Measurements from ENCODE around the gene ROBO1. TPM values are rescaled to one million over a fixed set of nuclear protein-coding genes. Genes with fewer than 3 reads are reported as not detected.

ROBO1 gene
- total RNA-seq, 2 donors from 2014 or later, result not detected

DNA sequence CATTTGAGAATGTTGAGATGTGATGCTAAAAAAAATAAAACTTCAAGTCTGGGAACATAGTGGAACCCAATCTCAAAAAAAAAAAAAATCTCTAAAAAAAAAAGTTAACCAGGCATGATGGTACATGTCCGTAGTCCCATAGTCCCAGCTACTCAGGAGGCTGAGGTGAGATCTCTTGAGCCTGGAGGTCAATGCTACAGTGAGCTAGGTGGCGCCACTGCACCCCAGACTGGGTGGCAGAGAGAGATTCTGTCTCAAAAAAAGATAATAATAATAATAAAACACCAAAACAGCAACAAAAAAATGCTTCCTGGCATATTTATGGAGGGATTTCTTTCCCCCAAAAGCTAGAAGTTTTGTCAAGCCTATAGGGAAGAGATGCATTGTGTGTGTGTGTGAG, 361.6 kb downstream of the ROBO1 start:
- Mint-ChIP-seq H3K4me3 (no peak overlapping the region), H3K27ac (no peak overlapping the region), H3K4me1 (no peaks in the 10 kb centered on the region), H3K36me3 (ENCODE audit: low read depth) (no peaks in the 10 kb centered on the region), H3K27me3 (no peaks in the 10 kb centered on the region)
- H3K9me3 ChIP-seq (ENCODE audit: control insufficient read depth, low read length, poor library complexity, severe bottlenecking), result no peaks in the 10 kb centered on the region
- DNase-seq (no peak), ATAC-seq (no peak)

DNA sequence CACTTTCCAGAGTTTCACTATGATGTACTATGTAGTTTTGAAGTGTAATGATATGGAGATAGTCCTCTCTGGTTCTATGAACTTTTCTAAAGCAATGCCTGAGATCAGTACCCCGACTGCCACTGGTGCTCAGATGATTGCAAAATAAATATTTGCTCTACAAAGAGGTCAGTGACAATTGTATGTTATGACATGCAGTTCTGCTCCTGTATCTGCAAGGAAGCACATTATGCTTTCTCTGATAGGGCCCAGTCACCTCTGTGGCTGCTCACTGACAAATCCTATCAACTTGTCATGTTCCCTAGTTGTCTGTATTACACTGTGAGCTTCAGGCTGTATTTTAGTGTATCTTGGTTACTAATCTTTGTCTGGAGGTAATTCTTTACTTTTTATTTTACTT, 362.6 kb downstream of the ROBO1 start:
- Mint-ChIP-seq H3K27me3 (no peaks in the 10 kb centered on the region), H3K36me3 (ENCODE audit: low read depth) (no peaks in the 10 kb centered on the region), H3K4me1 (no peaks in the 10 kb centered on the region), H3K27ac (no peak overlapping the region), H3K4me3 (no peak overlapping the region)
- no peaks in the 10 kb centered on the region for H3K9me3 ChIP-seq (ENCODE audit: control insufficient read depth, low read length, poor library complexity, severe bottlenecking)
- DNase-seq (no peak), ATAC-seq (no peak)

DNA sequence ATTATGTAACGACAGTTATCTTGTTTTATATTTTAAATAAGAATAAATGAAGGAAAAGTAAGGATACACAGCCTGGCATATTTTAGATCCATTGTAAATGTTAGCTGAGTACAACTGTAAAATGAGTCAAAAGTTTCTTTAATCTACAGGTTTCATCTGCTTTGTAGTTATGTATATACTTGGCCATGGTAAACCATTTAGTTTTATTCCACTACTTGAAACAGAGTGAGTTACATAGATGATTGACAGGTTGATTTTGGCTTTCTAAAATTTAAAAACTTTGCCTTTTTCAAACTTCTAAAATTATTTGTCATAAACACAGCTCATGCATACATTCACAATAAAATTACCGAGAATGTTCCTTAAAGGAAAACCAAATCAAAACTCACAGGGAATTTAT, 371.2 kb downstream of the ROBO1 start:
- ATAC-seq (no peak), DNase-seq (no peak)
- Mint-ChIP-seq H3K27me3 (no peaks in the 10 kb centered on the region), H3K27ac (no peak overlapping the region), H3K4me3 (no peak overlapping the region), H3K36me3 (ENCODE audit: low read depth) (no peaks in the 10 kb centered on the region), H3K4me1 (no peaks in the 10 kb centered on the region)
- H3K9me3 ChIP-seq (ENCODE audit: control insufficient read depth, low read length, poor library complexity, severe bottlenecking), result no peaks in the 10 kb centered on the region

DNA sequence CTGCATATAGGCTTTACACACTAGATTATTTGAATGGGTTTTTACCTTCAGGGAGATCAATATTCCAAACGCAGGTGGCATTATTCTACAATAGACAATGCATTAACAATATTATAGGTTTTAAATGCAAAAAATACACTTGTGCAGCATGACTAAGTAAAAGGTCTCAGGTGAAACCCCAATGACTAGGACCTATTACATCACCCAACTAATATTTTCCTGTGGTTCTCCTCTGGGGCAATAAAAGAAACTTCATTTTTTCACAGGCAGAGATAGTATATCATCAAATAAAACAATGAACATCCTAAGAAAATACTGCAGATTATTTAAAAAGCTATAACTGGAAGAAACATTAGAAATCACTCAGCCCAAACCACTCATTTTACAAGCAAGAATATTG, 375.3 kb downstream of the ROBO1 start:
- ATAC-seq, result no peak
- H3K4me1 Mint-ChIP-seq, result no peaks in the 10 kb centered on the region
- H3K36me3 Mint-ChIP-seq (ENCODE audit: low read depth), result no peaks in the 10 kb centered on the region
- no peak overlapping the region for H3K27ac Mint-ChIP-seq
- no peaks in the 10 kb centered on the region for H3K9me3 ChIP-seq (ENCODE audit: control insufficient read depth, low read length, poor library complexity, severe bottlenecking)
- DNase-seq, result no peak
- H3K4me3 Mint-ChIP-seq, result no peak overlapping the region
- no peaks in the 10 kb centered on the region for H3K27me3 Mint-ChIP-seq

DNA sequence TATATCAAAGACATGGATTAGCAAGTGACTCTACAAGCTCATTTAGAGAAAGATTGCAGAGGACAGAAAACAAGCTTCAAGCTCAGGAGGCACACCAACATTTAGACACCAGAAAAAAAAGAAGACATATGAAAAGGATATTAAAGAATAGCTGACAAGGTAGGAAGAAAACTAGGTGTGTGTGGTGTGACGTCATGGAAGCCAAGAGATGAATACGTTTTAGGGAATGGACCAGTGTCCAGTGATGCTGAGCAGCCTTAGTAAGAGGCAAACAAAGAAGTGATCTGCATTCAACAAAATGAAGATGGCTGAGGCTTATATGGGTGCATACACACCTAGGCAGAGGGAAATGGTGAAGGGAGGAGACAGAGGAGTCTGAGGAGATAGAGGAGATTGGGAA, 377.4 kb downstream of the ROBO1 start:
- no peaks in the 10 kb centered on the region for H3K36me3 Mint-ChIP-seq (ENCODE audit: low read depth)
- no peak for DNase-seq
- no peaks in the 10 kb centered on the region for H3K4me1 Mint-ChIP-seq
- no peak overlapping the region for H3K27ac Mint-ChIP-seq
- H3K27me3 Mint-ChIP-seq, result no peaks in the 10 kb centered on the region
- ATAC-seq, result no peak
- no peaks in the 10 kb centered on the region for H3K9me3 ChIP-seq (ENCODE audit: control insufficient read depth, low read length, poor library complexity, severe bottlenecking)
- no peak overlapping the region for H3K4me3 Mint-ChIP-seq

DNA sequence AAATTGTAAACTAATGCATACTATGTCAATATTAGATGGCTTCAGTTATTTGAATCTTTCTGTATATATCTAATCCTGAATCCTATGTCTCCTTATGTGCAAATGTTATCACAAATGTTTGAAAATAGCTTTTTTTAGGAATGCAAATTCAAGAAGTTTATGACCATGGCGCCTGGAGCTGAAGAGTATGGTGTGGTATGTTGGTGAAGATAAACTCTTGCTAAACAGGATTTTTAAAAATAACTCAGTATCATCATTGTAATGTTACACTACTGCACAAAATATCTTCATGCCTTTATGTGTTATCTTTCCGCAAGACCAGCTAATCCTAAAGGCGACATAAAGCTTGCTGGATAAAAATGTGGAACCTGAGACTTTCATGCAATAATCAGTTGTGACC, 382.6 kb downstream of the ROBO1 start:
- no peaks in the 10 kb centered on the region for H3K9me3 ChIP-seq (ENCODE audit: control insufficient read depth, low read length, poor library complexity, severe bottlenecking)
- Mint-ChIP-seq H3K27me3 (no peaks in the 10 kb centered on the region), H3K4me1 (no peaks in the 10 kb centered on the region), H3K36me3 (ENCODE audit: low read depth) (no peaks in the 10 kb centered on the region), H3K27ac (no peak overlapping the region), H3K4me3 (no peak overlapping the region)
- ATAC-seq (no peak), DNase-seq (no peak)

DNA sequence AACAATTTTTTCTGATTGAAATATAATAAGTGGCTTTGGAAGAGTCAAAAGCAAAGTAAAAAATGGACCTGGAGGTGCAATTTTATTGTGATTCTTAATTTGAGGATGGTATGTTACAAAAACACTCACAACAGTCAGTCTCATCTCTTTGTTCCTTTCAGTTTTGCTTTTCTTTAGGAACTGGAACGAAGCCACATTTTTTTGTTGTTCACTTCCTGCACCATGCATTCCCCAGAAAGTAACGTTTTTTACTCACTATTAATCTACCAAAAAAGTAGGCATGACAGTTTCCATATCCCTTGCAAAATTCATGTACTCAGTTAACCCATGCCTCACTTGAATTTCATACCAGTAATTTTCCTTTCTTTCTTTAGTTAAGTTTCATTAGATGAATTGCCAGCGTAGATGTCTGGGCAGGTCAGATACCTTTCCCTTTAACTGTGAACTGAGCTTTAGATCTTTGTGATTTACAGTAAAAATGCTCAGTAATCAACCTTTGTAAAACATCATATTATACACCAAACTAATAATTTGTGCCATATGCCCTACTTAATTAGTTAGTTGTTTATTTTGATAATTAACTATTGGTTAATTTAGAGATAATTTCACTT, 384.3 kb downstream of the ROBO1 start:
- Mint-ChIP-seq H3K36me3 (ENCODE audit: low read depth) (no peaks in the 10 kb centered on the region), H3K4me3 (no peak overlapping the region), H3K27me3 (no peaks in the 10 kb centered on the region), H3K4me1 (no peaks in the 10 kb centered on the region), H3K27ac (no peak overlapping the region)
- no peak for DNase-seq
- ATAC-seq, result no peak
- no peaks in the 10 kb centered on the region for H3K9me3 ChIP-seq (ENCODE audit: control insufficient read depth, low read length, poor library complexity, severe bottlenecking)

DNA sequence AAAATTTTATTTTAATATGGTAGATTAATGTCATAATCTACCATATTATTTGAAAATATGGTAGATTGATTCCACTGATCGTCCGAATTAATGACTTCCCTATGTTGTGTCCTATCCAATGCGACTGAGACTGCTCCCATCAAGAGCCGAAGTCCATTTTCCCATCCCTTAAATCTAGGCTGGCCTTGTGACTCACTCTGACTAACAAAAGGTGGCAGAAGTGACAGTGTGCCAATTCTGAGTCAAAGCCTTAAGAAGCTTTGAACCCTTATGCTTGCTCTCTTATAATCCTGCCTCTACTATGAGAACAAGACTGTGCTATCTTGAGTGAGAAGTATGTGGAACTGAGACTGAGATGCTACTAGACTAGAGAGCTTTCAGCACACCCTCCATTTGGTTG, 387.2 kb downstream of the ROBO1 start:
- Mint-ChIP-seq H3K4me3 (no peak overlapping the region), H3K27me3 (no peaks in the 10 kb centered on the region), H3K4me1 (no peaks in the 10 kb centered on the region), H3K36me3 (ENCODE audit: low read depth) (no peaks in the 10 kb centered on the region), H3K27ac (no peak overlapping the region)
- no peak for DNase-seq
- H3K9me3 ChIP-seq (ENCODE audit: control insufficient read depth, low read length, poor library complexity, severe bottlenecking), result no peaks in the 10 kb centered on the region
- no peak for ATAC-seq

DNA sequence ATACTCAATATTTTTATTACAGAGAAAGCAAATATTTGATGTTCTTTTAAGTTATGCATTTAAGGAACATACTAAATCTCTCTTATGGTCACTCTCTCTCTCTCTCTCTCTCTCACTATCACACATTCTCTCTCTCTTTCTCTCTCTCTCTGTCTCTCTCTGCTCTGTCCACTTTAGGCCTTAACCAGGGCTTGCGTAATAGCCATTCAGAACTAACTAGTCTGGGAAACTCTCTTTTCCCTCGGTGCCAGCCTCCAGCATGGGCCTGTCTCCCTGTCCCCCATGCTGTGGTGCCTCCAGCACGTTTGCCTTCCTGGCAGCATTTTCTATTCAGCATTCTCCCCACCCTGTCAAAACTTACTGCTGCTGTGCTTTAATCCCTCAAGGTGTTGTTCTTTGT, 389.7 kb downstream of the ROBO1 start:
- DNase-seq (no peak), ATAC-seq (no peak)
- Mint-ChIP-seq H3K4me1 (no peaks in the 10 kb centered on the region), H3K27me3 (no peaks in the 10 kb centered on the region), H3K36me3 (ENCODE audit: low read depth) (no peaks in the 10 kb centered on the region), H3K27ac (no peak overlapping the region), H3K4me3 (no peak overlapping the region)
- H3K9me3 ChIP-seq (ENCODE audit: control insufficient read depth, low read length, poor library complexity, severe bottlenecking), result no peaks in the 10 kb centered on the region

DNA sequence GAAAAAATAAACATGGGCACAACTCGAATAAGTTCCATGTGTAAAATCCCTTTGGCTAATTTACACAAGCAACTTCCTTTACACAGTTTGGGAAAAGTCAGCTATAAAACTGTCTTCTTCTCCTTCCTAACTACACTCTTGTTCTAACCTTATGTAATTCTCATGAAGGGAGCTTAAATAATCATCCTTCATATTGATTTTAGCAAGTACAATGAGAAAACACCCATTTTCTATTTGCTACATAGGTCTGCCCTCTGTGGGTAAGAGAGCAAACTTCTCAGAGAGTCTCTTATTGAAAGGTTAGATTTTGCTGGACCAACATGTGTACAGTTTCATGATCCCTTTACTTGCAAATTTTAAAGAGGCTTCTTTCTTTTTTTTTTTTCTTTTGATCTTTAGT, 398.5 kb downstream of the ROBO1 start:
- DNase-seq, result no peak
- no peaks in the 10 kb centered on the region for H3K36me3 Mint-ChIP-seq (ENCODE audit: low read depth)
- no peaks in the 10 kb centered on the region for H3K27me3 Mint-ChIP-seq

DNA sequence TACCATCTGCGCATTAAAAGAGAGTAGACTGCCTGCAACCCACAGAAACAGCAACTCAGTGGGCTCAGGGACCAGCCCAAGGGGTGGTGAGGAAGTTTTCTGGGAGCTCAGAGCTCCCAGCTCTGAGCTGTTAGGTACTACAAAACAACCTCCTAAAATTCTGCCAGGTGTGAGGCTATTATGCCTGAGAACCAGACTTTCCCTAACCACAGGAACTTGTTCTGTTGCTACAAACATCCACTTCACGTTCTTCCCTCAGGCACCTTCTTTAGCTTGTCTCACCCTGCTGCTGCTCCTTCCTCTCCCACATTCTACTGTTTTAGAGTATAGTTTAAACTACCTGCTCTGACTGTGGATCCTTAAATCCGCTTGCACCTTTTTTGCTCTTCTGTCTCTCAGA, 399.4 kb downstream of the ROBO1 start:
- Mint-ChIP-seq H3K27me3 (no peaks in the 10 kb centered on the region), H3K4me1 (no peaks in the 10 kb centered on the region), H3K4me3 (no peak overlapping the region), H3K36me3 (ENCODE audit: low read depth) (no peaks in the 10 kb centered on the region), H3K27ac (no peak overlapping the region)
- no peak for ATAC-seq
- no peak for DNase-seq
- H3K9me3 ChIP-seq (ENCODE audit: control insufficient read depth, low read length, poor library complexity, severe bottlenecking), result no peaks in the 10 kb centered on the region

More for the DNA sequence above, 398.5 kb downstream of the ROBO1 start:
- H3K9me3 ChIP-seq (ENCODE audit: control insufficient read depth, low read length, poor library complexity, severe bottlenecking), result no peaks in the 10 kb centered on the region
- H3K4me3 Mint-ChIP-seq, result no peak overlapping the region
- no peak overlapping the region for H3K27ac Mint-ChIP-seq
- no peaks in the 10 kb centered on the region for H3K4me1 Mint-ChIP-seq
- ATAC-seq, result no peak

DNA sequence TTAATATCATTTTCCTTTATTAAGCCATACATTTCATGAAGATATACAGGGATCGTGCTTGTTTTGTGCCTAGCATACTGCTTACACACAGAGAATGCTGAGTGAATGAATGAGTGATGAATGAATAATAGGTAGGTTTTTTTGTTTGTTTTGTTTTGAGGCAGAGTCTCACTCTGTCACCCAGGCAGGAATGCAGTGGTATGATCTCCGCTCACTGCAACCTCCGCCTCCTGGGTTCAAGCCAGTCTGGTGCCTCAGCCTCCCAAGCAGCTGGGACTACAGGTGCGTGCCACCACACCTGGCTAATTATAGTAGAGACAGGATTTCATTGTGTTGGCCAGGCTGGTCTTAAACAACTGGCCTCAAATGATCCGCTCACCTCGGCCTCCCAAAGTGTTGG, 400.0 kb downstream of the ROBO1 start:
- H3K4me3 Mint-ChIP-seq, result no peak overlapping the region
- H3K36me3 Mint-ChIP-seq (ENCODE audit: low read depth), result no peaks in the 10 kb centered on the region
- H3K27me3 Mint-ChIP-seq, result no peaks in the 10 kb centered on the region
- DNase-seq (no peak), ATAC-seq (no peak)
- H3K9me3 ChIP-seq (ENCODE audit: control insufficient read depth, low read length, poor library complexity, severe bottlenecking), result no peaks in the 10 kb centered on the region
- H3K4me1 Mint-ChIP-seq, result no peaks in the 10 kb centered on the region
- H3K27ac Mint-ChIP-seq, result no peak overlapping the region

DNA sequence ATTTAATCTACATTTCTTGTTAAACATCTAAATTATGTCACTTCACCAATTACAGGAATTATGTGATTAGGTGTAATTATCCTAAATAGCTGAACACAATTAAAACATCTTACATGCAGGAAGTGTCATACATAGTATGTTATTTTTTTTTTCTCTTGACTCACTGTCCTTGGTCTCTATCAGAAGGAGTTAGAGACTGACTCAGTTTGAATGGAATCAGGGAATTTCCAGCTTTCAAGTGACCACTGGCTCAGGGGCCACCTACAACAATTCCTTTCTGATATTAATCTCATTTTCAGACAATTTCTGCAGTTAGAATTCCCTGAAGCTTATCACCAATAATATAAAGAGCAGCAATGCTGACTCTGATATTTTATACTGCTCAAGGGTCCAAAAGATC, 400.7 kb downstream of the ROBO1 start:
- H3K9me3 ChIP-seq (ENCODE audit: control insufficient read depth, low read length, poor library complexity, severe bottlenecking), result no peaks in the 10 kb centered on the region
- Mint-ChIP-seq H3K4me1 (no peaks in the 10 kb centered on the region), H3K4me3 (no peak overlapping the region), H3K27ac (no peak overlapping the region), H3K36me3 (ENCODE audit: low read depth) (no peaks in the 10 kb centered on the region), H3K27me3 (no peaks in the 10 kb centered on the region)
- no peak for ATAC-seq
- DNase-seq, result no peak

DNA sequence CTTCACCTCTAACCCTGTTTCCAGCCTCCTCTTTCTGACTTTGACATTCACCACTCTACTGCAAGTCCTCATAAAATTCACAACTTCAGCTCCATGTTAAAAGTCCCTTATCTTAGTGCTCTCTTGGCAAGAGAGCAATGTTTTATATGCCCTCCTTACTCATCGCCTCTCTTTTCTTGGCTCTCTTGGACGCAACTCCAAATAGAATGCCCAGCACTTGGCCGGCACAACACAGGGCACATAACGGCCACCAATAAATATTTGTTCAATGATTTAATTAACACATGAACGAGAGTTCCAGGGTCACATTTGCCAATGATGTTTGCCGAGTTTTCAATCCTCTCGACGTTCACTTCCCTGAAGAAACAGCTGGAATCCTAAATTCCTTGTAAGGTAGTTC, 401.4 kb downstream of the ROBO1 start:
- ATAC-seq (no peak), DNase-seq (no peak)
- Mint-ChIP-seq H3K4me3 (no peak overlapping the region), H3K27me3 (no peaks in the 10 kb centered on the region), H3K36me3 (ENCODE audit: low read depth) (no peaks in the 10 kb centered on the region), H3K27ac (no peak overlapping the region), H3K4me1 (no peaks in the 10 kb centered on the region)
- H3K9me3 ChIP-seq (ENCODE audit: control insufficient read depth, low read length, poor library complexity, severe bottlenecking), result no peaks in the 10 kb centered on the region
